Measurements from ENCODE around the gene CHMP5. TPM values are rescaled to one million over a fixed set of nuclear protein-coding genes. Genes with fewer than 3 reads are reported as not detected.

Gene CHMP5
- total RNA-seq, 1 experiment from 2014 or later = 61.8 TPM

DNA sequence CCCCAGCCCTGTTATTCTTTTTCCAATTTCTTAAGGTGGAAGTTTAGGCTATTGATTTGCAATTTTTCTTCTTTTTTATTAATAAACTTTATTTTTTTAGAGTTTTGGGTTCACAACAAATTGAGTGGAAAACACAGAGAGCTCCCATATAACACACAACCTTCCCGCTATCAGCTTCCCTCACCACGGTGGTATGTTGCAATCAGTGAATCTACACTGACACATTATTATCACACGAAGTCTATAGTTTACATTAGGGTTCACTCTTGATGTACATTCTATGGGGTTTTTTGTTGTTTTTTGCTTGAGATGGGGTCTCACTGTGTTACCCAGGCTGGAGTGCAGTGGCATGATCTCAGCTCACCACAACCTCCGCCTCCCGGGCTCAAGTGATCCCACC lies 20.7 kb downstream of the CHMP5 start:
- intact Hi-C loops (cut with micrococcal nuclease) = loop anchor here (5.0 kb wide), 1 partner anchor 437 kb away; no protein-coding TSS in a partner anchor
- DNase-seq (ENCODE audit: low read depth, low spot score) (no peak), ATAC-seq (no peak)
- Histone ChIP-seq H3K9ac (ENCODE audit: low read length) (no peak overlapping the region), H3K79me2 (ENCODE audit: insufficient read depth, low read length) (0 out of 2 replicates have a peak, but pooled peaks cover 2% of the 10 kb centered on the region), H3K27me3 (ENCODE audit: insufficient read depth, low read length) (no peaks in the 10 kb centered on the region), H3K36me3 (ENCODE audit: control insufficient read depth in 1 of 2, insufficient read depth in 2 of 2, low read length in 2 of 2) (peaks cover 7 to 10% of the 10 kb centered on the region in 2 experiments), H3K4me1 (ENCODE audit: control insufficient read depth in 1 of 2, insufficient read depth in 2 of 2, low read length in 2 of 2) (peaks cover 0 to 8% of the 10 kb centered on the region in 2 experiments; a peak in 1 of 4 replicates), H3K9me2 (ENCODE audit: insufficient read depth) (no peaks in the 10 kb centered on the region), H3K27ac (ENCODE audit: low read depth, low read length) (no peak overlapping the region), H4K20me1 (ENCODE audit: insufficient read depth) (no peaks in the 10 kb centered on the region), H2AFZ (ENCODE audit: low read depth, low read length, poor library complexity, severe bottlenecking) (no peak overlapping the region), H3K9me3 (ENCODE audit: control insufficient read depth in 1 of 2, insufficient read depth in 1 of 2, low read depth in 1 of 2, low read length in 2 of 2) (no peaks in the 10 kb centered on the region), H3K4me3 (replicated peaks in 1 of 2; ENCODE audit: low read depth in 1 of 2, low read length in 2 of 2) (no peak overlapping the region), H3K4me2 (ENCODE audit: low read length) (no peak overlapping the region)
- ChIA-PET POLR2A (interaction anchor here (0.6 kb wide), 1 partner anchor 15 kb away, joined by 3 read pairs; no protein-coding TSS in a partner anchor), CTCF (no interaction called here), RAD21 (ENCODE audit: low non-redundant PET in 1 of 2, low total read pairs in 2 of 2, uncharacterized antibody in 2 of 2, unreplicated experiment in 2 of 2) (interaction anchor here in 1 of 2 experiments (0.6 kb wide), 1 partner anchor 181 kb away, joined by 3 read pairs; no protein-coding TSS in a partner anchor)
- BruUV-seq (replicated peaks) = no TSS peak
- no peak for TF ChIP-seq RAD21 (IDR thresholded peaks at IDR 0.05; ENCODE audit: low read depth)
- TF ChIP-seq POLR2AphosphoS5 (IDR thresholded peaks at IDR 0.05; ENCODE audit: low read depth, low read length) = no peak
- TF ChIP-seq ZNF274 (IDR thresholded peaks at IDR 0.05; ENCODE audit: low read depth, low read length) = no peak
- TF ChIP-seq YY1 (IDR thresholded peaks at IDR 0.05; ENCODE audit: extremely low read depth, insufficient replicate concordance, low read depth, low read length) = no peak
- TF ChIP-seq FOSL1 (IDR thresholded peaks at IDR 0.05; ENCODE audit: low read depth) = no peak
- TF ChIP-seq JUND (IDR thresholded peaks at IDR 0.05) = no peak
- no peak for TF ChIP-seq CBX3 (IDR thresholded peaks at IDR 0.05; ENCODE audit: low read depth)
- no peak for TF ChIP-seq CEBPB (IDR thresholded peaks at IDR 0.05; ENCODE audit: low read depth)
- TF ChIP-seq EZH2phosphoT487 (IDR thresholded peaks at IDR 0.05; ENCODE audit: borderline replicate concordance) = no peak
- TF ChIP-seq SRF (IDR thresholded peaks at IDR 0.05; ENCODE audit: low read depth) = no peak

DNA sequence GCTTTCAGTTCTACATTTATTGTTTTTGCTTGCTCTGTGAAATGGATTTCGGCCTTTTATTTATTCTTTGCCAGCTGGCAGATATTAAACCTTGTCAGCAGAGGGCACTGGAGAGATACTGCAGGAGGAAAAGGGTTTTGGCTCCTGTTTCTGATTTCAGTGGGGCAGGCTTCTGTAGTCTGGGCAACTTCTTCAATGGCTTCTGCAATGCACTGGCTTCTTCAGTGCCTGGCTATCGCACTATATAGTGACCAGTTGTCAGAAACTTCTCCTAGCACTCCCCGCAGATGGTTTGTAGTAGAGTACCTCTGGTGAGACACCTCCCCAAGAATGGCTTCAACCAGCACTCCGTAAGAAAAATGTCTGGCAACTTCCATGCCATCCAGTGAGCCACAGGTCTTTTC lies 22.2 kb downstream of the CHMP5 start:
- ATAC-seq (0 out of 2 replicates have a peak, but pooled peaks have one; percentile 13), DNase-seq (ENCODE audit: low read depth, low spot score) (peak; percentile 46)
- Histone ChIP-seq H3K27ac (ENCODE audit: low read depth, low read length) (no peak overlapping the region), H3K79me2 (ENCODE audit: insufficient read depth, low read length) (peaks cover 18% of the 10 kb centered on the region), H3K9me2 (ENCODE audit: insufficient read depth) (no peaks in the 10 kb centered on the region), H2AFZ (ENCODE audit: low read depth, low read length, poor library complexity, severe bottlenecking) (no peak overlapping the region), H3K4me2 (ENCODE audit: low read length) (no peak overlapping the region), H4K20me1 (ENCODE audit: insufficient read depth) (no peaks in the 10 kb centered on the region), H3K27me3 (ENCODE audit: insufficient read depth, low read length) (no peaks in the 10 kb centered on the region), H3K4me3 (replicated peaks in 1 of 2; ENCODE audit: low read depth in 1 of 2, low read length in 2 of 2) (no peak overlapping the region), H3K9me3 (ENCODE audit: control insufficient read depth in 1 of 2, insufficient read depth in 1 of 2, low read depth in 1 of 2, low read length in 2 of 2) (no peaks in the 10 kb centered on the region), H3K4me1 (ENCODE audit: control insufficient read depth in 1 of 2, insufficient read depth in 2 of 2, low read length in 2 of 2) (peaks cover 5 to 19% of the 10 kb centered on the region in 2 experiments; a peak in 2 of 4 replicates), H3K36me3 (ENCODE audit: control insufficient read depth in 1 of 2, insufficient read depth in 2 of 2, low read length in 2 of 2) (peaks cover 2 to 5% of the 10 kb centered on the region in 2 experiments), H3K9ac (ENCODE audit: low read length) (no peak overlapping the region)
- no TSS peak for BruUV-seq (replicated peaks)
- POLR2A ChIA-PET = no interaction called here
- intact Hi-C loops (cut with micrococcal nuclease) = loop anchor here (1.0 to 5.0 kb wide), 3 partner anchors 58 to 435 kb away; no protein-coding TSS in a partner anchor
- CTCF ChIA-PET = interaction anchor here (0.8 to 1.8 kb wide), 9 partner anchors 9 to 187 kb away, joined by 3 to 15 read pairs (median 4); partner anchors contain the start of genes BAG1, CHMP5 and NOL6
- RAD21 ChIA-PET (ENCODE audit: low non-redundant PET in 1 of 2, low total read pairs in 2 of 2, uncharacterized antibody in 2 of 2, unreplicated experiment in 2 of 2) = no interaction called here
- no peak for TF ChIP-seq TCF7L2 (IDR thresholded peaks at IDR 0.05; ENCODE audit: borderline replicate concordance, extremely low read depth, insufficient read depth, insufficient read length)
- no peak for TF ChIP-seq EGR1 (IDR thresholded peaks at IDR 0.05; ENCODE audit: low read depth)
- peak; percentile 77 for TF ChIP-seq RAD21 (IDR thresholded peaks at IDR 0.05; ENCODE audit: low read depth)
- TF ChIP-seq, protein P1, sequence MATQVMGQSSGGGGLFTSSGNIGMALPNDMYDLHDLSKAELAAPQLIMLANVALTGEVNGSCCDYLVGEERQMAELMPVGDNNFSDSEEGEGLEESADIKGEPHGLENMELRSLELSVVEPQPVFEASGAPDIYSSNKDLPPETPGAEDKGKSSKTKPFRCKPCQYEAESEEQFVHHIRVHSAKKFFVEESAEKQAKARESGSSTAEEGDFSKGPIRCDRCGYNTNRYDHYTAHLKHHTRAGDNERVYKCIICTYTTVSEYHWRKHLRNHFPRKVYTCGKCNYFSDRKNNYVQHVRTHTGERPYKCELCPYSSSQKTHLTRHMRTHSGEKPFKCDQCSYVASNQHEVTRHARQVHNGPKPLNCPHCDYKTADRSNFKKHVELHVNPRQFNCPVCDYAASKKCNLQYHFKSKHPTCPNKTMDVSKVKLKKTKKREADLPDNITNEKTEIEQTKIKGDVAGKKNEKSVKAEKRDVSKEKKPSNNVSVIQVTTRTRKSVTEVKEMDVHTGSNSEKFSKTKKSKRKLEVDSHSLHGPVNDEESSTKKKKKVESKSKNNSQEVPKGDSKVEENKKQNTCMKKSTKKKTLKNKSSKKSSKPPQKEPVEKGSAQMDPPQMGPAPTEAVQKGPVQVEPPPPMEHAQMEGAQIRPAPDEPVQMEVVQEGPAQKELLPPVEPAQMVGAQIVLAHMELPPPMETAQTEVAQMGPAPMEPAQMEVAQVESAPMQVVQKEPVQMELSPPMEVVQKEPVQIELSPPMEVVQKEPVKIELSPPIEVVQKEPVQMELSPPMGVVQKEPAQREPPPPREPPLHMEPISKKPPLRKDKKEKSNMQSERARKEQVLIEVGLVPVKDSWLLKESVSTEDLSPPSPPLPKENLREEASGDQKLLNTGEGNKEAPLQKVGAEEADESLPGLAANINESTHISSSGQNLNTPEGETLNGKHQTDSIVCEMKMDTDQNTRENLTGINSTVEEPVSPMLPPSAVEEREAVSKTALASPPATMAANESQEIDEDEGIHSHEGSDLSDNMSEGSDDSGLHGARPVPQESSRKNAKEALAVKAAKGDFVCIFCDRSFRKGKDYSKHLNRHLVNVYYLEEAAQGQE (IDR thresholded peaks at IDR 0.05; ENCODE audit: low read depth) = no peak
- TF ChIP-seq POLR2AphosphoS5 (IDR thresholded peaks at IDR 0.05; ENCODE audit: low read depth, low read length) = no peak
- TF ChIP-seq FOSL1 (IDR thresholded peaks at IDR 0.05; ENCODE audit: low read depth) = no peak
- TF ChIP-seq YY1 (IDR thresholded peaks at IDR 0.05; ENCODE audit: extremely low read depth, insufficient replicate concordance, low read depth, low read length) = peak; percentile 8
- TF ChIP-seq, protein P2, sequence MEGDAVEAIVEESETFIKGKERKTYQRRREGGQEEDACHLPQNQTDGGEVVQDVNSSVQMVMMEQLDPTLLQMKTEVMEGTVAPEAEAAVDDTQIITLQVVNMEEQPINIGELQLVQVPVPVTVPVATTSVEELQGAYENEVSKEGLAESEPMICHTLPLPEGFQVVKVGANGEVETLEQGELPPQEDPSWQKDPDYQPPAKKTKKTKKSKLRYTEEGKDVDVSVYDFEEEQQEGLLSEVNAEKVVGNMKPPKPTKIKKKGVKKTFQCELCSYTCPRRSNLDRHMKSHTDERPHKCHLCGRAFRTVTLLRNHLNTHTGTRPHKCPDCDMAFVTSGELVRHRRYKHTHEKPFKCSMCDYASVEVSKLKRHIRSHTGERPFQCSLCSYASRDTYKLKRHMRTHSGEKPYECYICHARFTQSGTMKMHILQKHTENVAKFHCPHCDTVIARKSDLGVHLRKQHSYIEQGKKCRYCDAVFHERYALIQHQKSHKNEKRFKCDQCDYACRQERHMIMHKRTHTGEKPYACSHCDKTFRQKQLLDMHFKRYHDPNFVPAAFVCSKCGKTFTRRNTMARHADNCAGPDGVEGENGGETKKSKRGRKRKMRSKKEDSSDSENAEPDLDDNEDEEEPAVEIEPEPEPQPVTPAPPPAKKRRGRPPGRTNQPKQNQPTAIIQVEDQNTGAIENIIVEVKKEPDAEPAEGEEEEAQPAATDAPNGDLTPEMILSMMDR (IDR thresholded peaks at IDR 0.05 in 2 of 3, conservative IDR thresholded peaks at IDR 0.05 in 1 of 3; ENCODE audit: borderline replicate concordance in 1 of 3, insufficient read depth in 1 of 3, low read depth in 2 of 3, low read length in 2 of 3) = peak; percentile 71 to 81 (median 80); a peak in 5 of 6 replicates

Measured in HCT116 (cell line).